Lung (tissue), 12 donors: ENCODE data around the gene NFASC. TPM values are rescaled to one million over a fixed set of nuclear protein-coding genes. Genes with fewer than 3 reads are reported as not detected.

Source experiments
- ATAC-seq: fragments of 200-7000 bp; cut with Tn5 transposase; one replicate; pipeline ENCODE4 v1.9.1; 2020; ENCODE audit warnings: moderate number of reproducible peaks; ENCODE audit not compliant: insufficient read depth, low FRiP score
- DNase-seq, 3 donors: peaks; one replicate each; pipeline ENCODE4 v3.0.0-alpha.2; 2013 to 2017
- H3K27ac ChIP-seq, 2 donors: one replicate each; pipeline ENCODE4 v1.5.1; 2013; ENCODE audit warnings: mild to moderate bottlenecking in 2 of 2, moderate library complexity in 2 of 2, control low read depth in 1 of 2, inconsistent platforms in 1 of 2, low read depth in 1 of 2, low read length in 1 of 2
- H3K27me3 ChIP-seq, 3 donors: one replicate each; pipeline ENCODE4 v1.5.1; 2013; ENCODE audit warnings: low read length in 2 of 3; ENCODE audit not compliant: control insufficient read depth in 3 of 3, insufficient read depth in 3 of 3
- H3K36me3 ChIP-seq, 4 donors: one replicate each; pipeline ENCODE4 v1.5.1; 2013; ENCODE audit warnings: low read length in 4 of 4, mild to moderate bottlenecking in 1 of 4, moderate library complexity in 1 of 4; ENCODE audit not compliant: control insufficient read depth in 4 of 4, insufficient read depth in 4 of 4
- H3K4me1 ChIP-seq, 5 donors: one replicate each; pipeline ENCODE4 v1.5.1; 2013; ENCODE audit warnings: low read length in 5 of 5, mild to moderate bottlenecking in 2 of 5, moderate library complexity in 1 of 5; ENCODE audit not compliant: control insufficient read depth in 5 of 5, insufficient read depth in 5 of 5
- H3K4me3 ChIP-seq: one replicate; pipeline ENCODE4 v1.5.1; 2013; ENCODE audit warnings: mild to moderate bottlenecking, control low read depth, moderate library complexity
- H3K9ac ChIP-seq, 2 donors: one replicate each; pipeline ENCODE4 v1.5.1; 2013; ENCODE audit warnings: low read length in 2 of 2, control low read depth in 1 of 2; ENCODE audit not compliant: insufficient read depth in 1 of 2
- H3K9me3 ChIP-seq, 4 donors: one replicate each; pipeline ENCODE4 v1.5.1; 2013; ENCODE audit warnings: low read length in 3 of 4, mild to moderate bottlenecking in 1 of 4, moderate library complexity in 1 of 4; ENCODE audit not compliant: control insufficient read depth in 4 of 4, insufficient read depth in 3 of 4
- whole genome bisulfite sequencing, 2 donors: extraction: QIAGEN DNeasy Blood & Tissue Kit; methylation state at CpG; one replicate each; pipeline ENCODE4 v1.1.7; 2013; 5-methylcytosine and 5-hydroxymethylcytosine counted together
- polyA plus RNA-seq, 2 donors: library from polyadenylated mRNA; stranded (reverse); fragments of 200-250 nt; gene quantifications; one replicate each; pipeline ENCODE4 v1.2.1, GENCODE V29; 2013
- total RNA-seq, 2 donors: library from RNA; depleted of rRNA in 1 of 2; stranded (reverse); fragments of >200 nt in 1 of 2; gene quantifications; one replicate each; pipeline ENCODE4 v1.2.1, GENCODE V29; 2014 to 2021
- TF ChIP-seq, protein P1 (sequence below): IDR thresholded peaks from 2 replicates; pipeline ENCODE4 v1.5.1; 2012; ENCODE audit warnings: mild to moderate bottlenecking; ENCODE audit errors: control extremely low read depth, extremely low read depth
- donor health status: control.
- donor health status: control.
- donor health status: Bipolar disorder and iron deficiency.
- donor health status: healthy.
- donor health status: DM: yes; HTN: yes; CAD: no.

NFASC gene
- total and polyA plus RNA-seq, 4 donors: 1.8 to 11.2 (median 3.8) TPM

DNA sequence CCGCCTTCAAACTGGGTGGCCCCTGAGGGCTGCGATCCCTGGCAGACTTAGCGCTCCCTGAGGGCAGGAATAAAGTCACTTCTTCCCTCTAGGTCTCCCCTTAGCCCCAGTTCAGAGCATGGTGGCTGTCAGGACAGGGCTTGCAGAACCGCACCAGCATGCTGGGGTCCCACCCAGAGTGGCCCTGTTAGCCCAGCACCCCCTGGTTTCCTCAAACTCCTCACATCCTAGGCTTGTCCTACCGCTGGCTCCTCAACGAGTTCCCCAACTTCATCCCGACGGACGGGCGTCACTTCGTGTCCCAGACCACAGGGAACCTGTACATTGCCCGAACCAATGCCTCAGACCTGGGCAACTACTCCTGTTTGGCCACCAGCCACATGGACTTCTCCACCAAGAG lies 188.2 kb downstream of the NFASC start:
- Histone ChIP-seq H3K4me3 (no peak overlapping the region), H3K27me3 (no peaks in the 10 kb centered on the region), H3K9me3 (no peaks in the 10 kb centered on the region), H3K4me1 (peaks cover 0 to 4% (median 0%) of the 10 kb centered on the region in 5 donors), H3K27ac (no peak overlapping the region), H3K36me3 (no peaks in the 10 kb centered on the region), H3K9ac (no peak overlapping the region)
- no peak for DNase-seq
- TF ChIP-seq, protein P1, sequence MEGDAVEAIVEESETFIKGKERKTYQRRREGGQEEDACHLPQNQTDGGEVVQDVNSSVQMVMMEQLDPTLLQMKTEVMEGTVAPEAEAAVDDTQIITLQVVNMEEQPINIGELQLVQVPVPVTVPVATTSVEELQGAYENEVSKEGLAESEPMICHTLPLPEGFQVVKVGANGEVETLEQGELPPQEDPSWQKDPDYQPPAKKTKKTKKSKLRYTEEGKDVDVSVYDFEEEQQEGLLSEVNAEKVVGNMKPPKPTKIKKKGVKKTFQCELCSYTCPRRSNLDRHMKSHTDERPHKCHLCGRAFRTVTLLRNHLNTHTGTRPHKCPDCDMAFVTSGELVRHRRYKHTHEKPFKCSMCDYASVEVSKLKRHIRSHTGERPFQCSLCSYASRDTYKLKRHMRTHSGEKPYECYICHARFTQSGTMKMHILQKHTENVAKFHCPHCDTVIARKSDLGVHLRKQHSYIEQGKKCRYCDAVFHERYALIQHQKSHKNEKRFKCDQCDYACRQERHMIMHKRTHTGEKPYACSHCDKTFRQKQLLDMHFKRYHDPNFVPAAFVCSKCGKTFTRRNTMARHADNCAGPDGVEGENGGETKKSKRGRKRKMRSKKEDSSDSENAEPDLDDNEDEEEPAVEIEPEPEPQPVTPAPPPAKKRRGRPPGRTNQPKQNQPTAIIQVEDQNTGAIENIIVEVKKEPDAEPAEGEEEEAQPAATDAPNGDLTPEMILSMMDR: no peak
- no peak for ATAC-seq
- WGBS, 2 donors: 95 to 98% methylated on average over 12 of the region's 12 CpGs

DNA sequence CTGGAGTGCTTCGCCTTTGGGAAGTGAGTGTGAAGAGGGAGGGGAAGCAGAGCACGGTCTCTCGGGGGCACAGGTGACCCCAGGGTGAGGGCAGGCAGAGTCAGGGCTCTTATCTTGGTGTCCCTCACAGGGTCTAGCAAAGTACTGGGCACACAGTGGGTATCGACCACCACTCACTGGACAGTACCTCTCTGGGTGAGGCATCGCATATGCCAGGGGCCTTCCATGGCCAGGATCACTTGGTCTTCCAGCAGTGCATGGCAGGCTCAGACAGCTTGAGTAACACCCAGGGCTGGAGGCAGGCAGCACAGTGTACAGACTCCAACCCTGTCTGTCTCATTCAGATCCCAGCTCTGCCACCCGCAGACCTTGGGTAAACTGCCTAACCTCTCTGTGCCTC lies 189.0 kb downstream of the NFASC start:
- DNase-seq (no peak), ATAC-seq (no peak)
- TF ChIP-seq, protein P1: no peak
- Histone ChIP-seq H3K36me3 (no peaks in the 10 kb centered on the region), H3K27ac (no peak overlapping the region), H3K9ac (no peak overlapping the region), H3K4me3 (no peak overlapping the region), H3K4me1 (peaks cover 0 to 4% (median 0%) of the 10 kb centered on the region in 5 donors), H3K27me3 (no peaks in the 10 kb centered on the region), H3K9me3 (no peaks in the 10 kb centered on the region)
- WGBS, 2 donors: 88 to 92% methylated on average over 6 of the region's 6 CpGs

DNA sequence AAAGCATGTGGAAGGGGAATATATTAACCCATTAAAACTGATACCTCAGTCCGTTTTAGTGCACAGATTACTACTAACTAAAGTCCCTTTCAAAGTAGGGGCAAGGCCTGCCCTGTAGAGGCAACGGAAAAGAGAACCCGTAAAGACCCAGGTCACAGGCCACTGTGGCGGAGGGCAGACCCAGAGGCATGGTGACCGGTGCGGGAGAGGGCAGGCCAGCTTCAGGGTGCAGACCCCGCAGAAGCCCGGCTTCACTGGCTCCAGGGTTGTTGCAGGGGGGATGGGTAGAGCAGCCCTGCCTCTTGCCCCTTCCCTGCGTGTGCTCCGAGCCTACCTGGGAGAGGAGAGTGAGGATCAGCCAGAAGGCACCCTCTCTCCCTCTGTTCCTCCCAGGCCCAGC lies 190.1 kb downstream of the NFASC start:
- TF ChIP-seq, protein P1: no peak
- WGBS, 2 donors: 85 to 98% methylated on average over 10 of the region's 10 CpGs
- ATAC-seq: no peak

DNA sequence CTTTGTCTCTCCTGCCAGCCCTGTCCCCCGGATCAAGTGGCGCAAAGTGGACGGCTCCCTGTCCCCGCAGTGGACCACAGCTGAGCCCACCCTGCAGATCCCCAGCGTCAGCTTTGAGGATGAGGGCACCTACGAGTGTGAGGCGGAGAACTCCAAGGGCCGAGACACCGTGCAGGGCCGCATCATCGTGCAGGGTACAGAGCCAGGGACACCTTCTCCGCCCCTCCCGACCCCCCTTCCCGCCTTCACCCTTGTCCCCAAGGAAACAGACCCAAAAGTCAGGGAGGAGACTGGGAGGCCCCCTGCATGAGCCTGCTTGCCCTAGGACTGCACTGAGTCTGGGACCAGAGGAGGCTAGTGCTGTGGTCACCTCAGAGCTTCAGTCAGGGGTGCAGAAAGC lies 190.6 kb downstream of the NFASC start:
- H3K27ac ChIP-seq: no peak overlapping the region
- H3K4me3 ChIP-seq: no peak overlapping the region
- H3K36me3 ChIP-seq: no peaks in the 10 kb centered on the region
- DNase-seq (no peak), ATAC-seq (no peak)
- 80 to 90% methylated on average over 14 of the region's 14 CpGs for WGBS, 2 donors
- H3K27me3 ChIP-seq: no peaks in the 10 kb centered on the region
- no peak overlapping the region for H3K9ac ChIP-seq
- no peaks in the 10 kb centered on the region for H3K9me3 ChIP-seq
- TF ChIP-seq, protein P1: no peak
- peaks cover 0 to 4% (median 0%) of the 10 kb centered on the region in 5 donors for H3K4me1 ChIP-seq

More for the DNA sequence above, 190.1 kb downstream of the NFASC start:
- no peak for DNase-seq
- Histone ChIP-seq H3K9ac (no peak overlapping the region), H3K36me3 (no peaks in the 10 kb centered on the region), H3K27me3 (no peaks in the 10 kb centered on the region), H3K4me1 (peaks cover 0 to 4% (median 0%) of the 10 kb centered on the region in 5 donors), H3K9me3 (no peaks in the 10 kb centered on the region), H3K4me3 (no peak overlapping the region), H3K27ac (no peak overlapping the region)
